ENCODE data around the gene LPP.

DNA sequence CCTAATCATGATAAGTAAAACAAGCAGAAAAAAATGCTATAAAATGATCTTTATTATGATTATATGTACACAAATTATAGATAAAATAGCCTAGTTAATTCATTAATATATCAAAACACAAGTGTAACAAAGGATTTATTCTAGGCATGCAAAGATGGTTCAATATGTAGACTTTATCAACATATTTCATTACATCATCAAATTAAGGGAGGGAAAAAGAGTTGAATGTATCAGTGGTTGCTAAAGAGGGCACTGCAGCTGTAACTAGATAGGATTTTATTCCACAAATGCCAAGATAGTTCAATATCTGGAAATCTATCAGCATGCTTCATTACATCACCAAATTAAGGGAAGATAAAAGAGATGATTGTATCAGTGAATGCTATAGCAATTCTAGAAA lies 248.3 kb downstream of the LPP start:
- no peak for TF ChIP-seq JUND (IDR thresholded peaks at IDR 0.05; ENCODE audit: low read depth, low read length)
- no peak for TF ChIP-seq RAD21 (IDR thresholded peaks at IDR 0.05; ENCODE audit: insufficient read depth, low read depth, low read length)
- TF ChIP-seq IKZF1 (conservative IDR thresholded peaks at IDR 0.05), result no peak
- TF ChIP-seq, protein P1, sequence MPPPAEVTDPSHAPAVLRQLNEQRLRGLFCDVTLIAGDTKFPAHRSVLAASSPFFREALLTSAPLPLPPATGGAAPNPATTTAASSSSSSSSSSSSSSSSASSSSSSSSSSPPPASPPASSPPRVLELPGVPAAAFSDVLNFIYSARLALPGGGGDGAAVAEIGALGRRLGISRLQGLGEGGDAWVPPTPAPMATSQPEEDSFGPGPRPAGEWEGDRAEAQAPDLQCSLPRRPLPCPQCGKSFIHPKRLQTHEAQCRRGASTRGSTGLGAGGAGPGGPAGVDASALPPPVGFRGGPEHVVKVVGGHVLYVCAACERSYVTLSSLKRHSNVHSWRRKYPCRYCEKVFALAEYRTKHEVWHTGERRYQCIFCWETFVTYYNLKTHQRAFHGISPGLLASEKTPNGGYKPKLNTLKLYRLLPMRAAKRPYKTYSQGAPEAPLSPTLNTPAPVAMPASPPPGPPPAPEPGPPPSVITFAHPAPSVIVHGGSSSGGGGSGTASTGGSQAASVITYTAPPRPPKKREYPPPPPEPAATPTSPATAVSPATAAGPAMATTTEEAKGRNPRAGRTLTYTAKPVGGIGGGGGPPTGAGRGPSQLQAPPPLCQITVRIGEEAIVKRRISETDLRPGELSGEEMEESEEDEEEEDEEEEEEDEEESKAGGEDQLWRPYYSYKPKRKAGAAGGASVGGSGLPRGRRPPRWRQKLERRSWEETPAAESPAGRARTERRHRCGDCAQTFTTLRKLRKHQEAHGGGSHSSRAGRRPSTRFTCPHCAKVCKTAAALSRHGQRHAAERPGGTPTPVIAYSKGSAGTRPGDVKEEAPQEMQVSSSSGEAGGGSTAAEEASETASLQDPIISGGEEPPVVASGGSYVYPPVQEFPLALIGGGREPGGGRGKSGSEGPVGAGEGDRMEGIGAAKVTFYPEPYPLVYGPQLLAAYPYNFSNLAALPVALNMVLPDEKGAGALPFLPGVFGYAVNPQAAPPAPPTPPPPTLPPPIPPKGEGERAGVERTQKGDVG (CRISPR knock-in tag; IDR thresholded peaks at IDR 0.05), result no peak
- no peak for TF ChIP-seq YY1 (IDR thresholded peaks at IDR 0.05; ENCODE audit: low read depth, low read length)
- no peak for TF ChIP-seq EZH2 (IDR thresholded peaks at IDR 0.05; ENCODE audit: borderline replicate concordance, control insufficient read depth, low read depth, low read length)
- TF ChIP-seq ZNF24 (IDR thresholded peaks at IDR 0.05), result no peak
- TF ChIP-seq SIN3A (IDR thresholded peaks at IDR 0.05; ENCODE audit: low read depth, low read length), result no peak
- no peak for TF ChIP-seq FOXM1 (IDR thresholded peaks at IDR 0.05; ENCODE audit: low read depth, low read length)
- TF ChIP-seq CREB1 (IDR thresholded peaks at IDR 0.05; ENCODE audit: low read depth), result no peak
- TF ChIP-seq HCFC1 (IDR thresholded peaks at IDR 0.05; ENCODE audit: low read length), result no peak
- TF ChIP-seq REST (IDR thresholded peaks at IDR 0.05; ENCODE audit: low read depth, low read length), result no peak

Measured in GM12878 (cell line).